Stimulated activated CD8-positive, alpha-beta memory T cell treated with anti-CD3 and anti-CD28 coated beads, Interleukin-4, amount 100 ng/mL, for 4 hours (primary cell): ENCODE data around the gene FGF18.

Experiments used
- DNase-seq, 2 donors: peaks; one replicate each; pipeline ENCODE4 v3.0.0-alpha.2; 2020; ENCODE audit warnings: low read depth in 2 of 2, low spot score in 1 of 2

FGF18 gene

GRCh38 chr5:171464829-171465228 lies 45.4 kb downstream of the FGF18 start:
- no peak for DNase-seq

- DNase-seq = no peak
Measured at GRCh38 chr5:171467107-171467506, 47.7 kb downstream of the FGF18 start.

- no peak for DNase-seq
Measured at GRCh38 chr5:171469326-171469725, 49.9 kb downstream of the FGF18 start.

GRCh38 chr5:171470420-171470819 lies 51.0 kb downstream of the FGF18 start:
- no peak for DNase-seq

- DNase-seq = no peak
Measured at GRCh38 chr5:171474230-171474813, 54.9 kb downstream of the FGF18 start.

GRCh38 chr5:171475596-171475995 lies 56.1 kb downstream of the FGF18 start:
- no peak for DNase-seq

- DNase-seq = no peak
Measured at GRCh38 chr5:171476701-171477100, 57.3 kb downstream of the FGF18 start.

GRCh38 chr5:171477101-171477500 lies 57.7 kb downstream of the FGF18 start:
- no peak for DNase-seq

GRCh38 chr5:171477666-171478065 lies 58.2 kb downstream of the FGF18 start:
- no peak for DNase-seq

GRCh38 chr5:171478946-171479775 lies 59.7 kb downstream of the FGF18 start:
- no peak for DNase-seq

- no peak for DNase-seq
Measured at GRCh38 chr5:171479776-171480125, 60.3 kb downstream of the FGF18 start.

- DNase-seq = no peak
Measured at GRCh38 chr5:171480239-171480638, 60.8 kb downstream of the FGF18 start.

- DNase-seq = no peak
Measured at GRCh38 chr5:171481571-171482433, 62.4 kb downstream of the FGF18 start.

GRCh38 chr5:171482434-171482730 lies 62.9 kb downstream of the FGF18 start:
- DNase-seq = no peak

GRCh38 chr5:171483551-171484135 lies 64.2 kb downstream of the FGF18 start:
- no peak for DNase-seq

GRCh38 chr5:171484460-171484899 lies 65.0 kb downstream of the FGF18 start:
- peak; percentile 7 to 20 for DNase-seq

GRCh38 chr5:171485668-171486067 lies 66.2 kb downstream of the FGF18 start:
- DNase-seq = no peak

- no peak for DNase-seq
Measured at GRCh38 chr5:171486613-171487012, 67.2 kb downstream of the FGF18 start.

- no peak for DNase-seq
Measured at GRCh38 chr5:171488876-171489275, 69.4 kb downstream of the FGF18 start.

GRCh38 chr5:171492781-171493180 lies 73.3 kb downstream of the FGF18 start:
- no peak for DNase-seq

- no peak for DNase-seq
Measured at GRCh38 chr5:171493646-171494393, 74.4 kb downstream of the FGF18 start.
